Erythroblast (primary cell): ENCODE measurements around the gene EVC2.

Source experiments
- GATA1 ChIP-seq: IDR thresholded peaks from 2 replicates; pipeline ENCODE4 v1.6.1; 2011; ENCODE audit warnings: low read depth, mild to moderate bottlenecking, control low read depth, low read length, moderate library complexity
- POLR2A ChIP-seq: IDR thresholded peaks from 2 replicates; pipeline ENCODE4 v1.6.1; 2011; ENCODE audit warnings: mild to moderate bottlenecking, low read length

DNA sequence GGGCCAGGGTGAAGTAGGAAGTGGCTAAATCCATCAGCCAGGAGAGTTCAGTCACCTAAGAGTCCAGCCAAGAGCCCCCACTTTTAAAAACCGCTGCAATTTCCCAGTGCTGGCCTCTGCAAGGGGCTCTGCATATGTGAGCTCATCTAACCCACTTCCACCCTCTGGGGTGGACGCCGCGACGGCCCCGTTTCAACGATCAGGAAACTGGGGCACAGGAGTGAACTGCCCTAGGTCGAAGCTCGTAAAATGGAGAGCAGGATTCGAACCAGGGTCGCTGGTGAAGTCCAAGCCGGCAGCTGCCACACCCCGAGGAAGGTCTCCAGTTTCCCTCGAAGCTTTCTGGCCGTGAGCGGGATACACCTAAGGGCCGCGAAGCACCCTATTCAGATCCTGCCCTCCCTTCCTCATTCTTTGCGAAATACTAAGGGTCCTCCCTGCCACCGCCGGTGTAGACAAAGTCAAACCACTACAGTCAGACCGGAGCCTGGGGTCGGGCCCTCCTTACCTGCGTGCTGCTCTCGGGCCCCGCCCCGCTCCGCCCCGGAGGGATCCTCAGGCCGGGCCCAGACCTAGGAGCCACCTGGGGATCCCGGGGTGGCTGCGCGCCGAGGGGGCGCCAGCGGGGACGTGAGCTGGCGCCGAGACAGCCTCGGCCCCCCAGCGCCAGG lies 446 bp downstream of the EVC2 start:
- TF ChIP-seq POLR2A (no peak), GATA1 (no peak)
